HEK293T (cell line): ENCODE data around the gene COL6A3.

ENCODE experiments used
- CTCF ChIA-PET: fragments of 350-600 bp; formaldehyde crosslinking; extraction: SDS; loops from one replicate; lab custom pipeline; 2021; ENCODE audit warnings: antibody characterized with exemption, inconsistent platforms; lab: Yijun Ruan, JAX
- POLR2A ChIA-PET: fragments of 350-600 bp; formaldehyde crosslinking; extraction: SDS; loops from one replicate; lab custom pipeline; 2020; ENCODE audit warnings: antibody characterized with exemption, inconsistent platforms; lab: Yijun Ruan, JAX
- DNase-seq: peaks from one replicate; pipeline ENCODE4 v3.0.0; 2012; ENCODE audit warnings: mixed read lengths; ENCODE audit errors: extremely low spot score
- ARNT ChIP-seq: fragments of 450-650 bp; IDR thresholded peaks from 2 replicates; pipeline ENCODE4 v1.6.1; 2017; ENCODE audit warnings: mild to moderate bottlenecking
- BHLHE40 ChIP-seq: fragments of 450-650 bp; IDR thresholded peaks from 2 replicates; pipeline ENCODE4 v1.6.1; 2016; ENCODE audit warnings: mild to moderate bottlenecking, moderate library complexity, borderline replicate concordance
- CTBP1 ChIP-seq: fragments of 450-650 bp; IDR thresholded peaks from 2 replicates; pipeline ENCODE4 v1.6.1; 2016; ENCODE audit warnings: borderline replicate concordance
- ELF4 ChIP-seq: fragments of 450-650 bp; IDR thresholded peaks from 2 replicates; pipeline ENCODE4 v1.6.1; 2017; ENCODE audit warnings: antibody characterized with exemption
- FOXA1 ChIP-seq: fragments of 450-650 bp; IDR thresholded peaks from 2 replicates; pipeline ENCODE4 v1.6.1; 2016; ENCODE audit warnings: mild to moderate bottlenecking
- FOXK2 ChIP-seq: fragments of 450-650 bp; IDR thresholded peaks from 2 replicates; pipeline ENCODE4 v1.6.1; 2016; ENCODE audit warnings: mild to moderate bottlenecking
- FOXM1 ChIP-seq: fragments of 450-650 bp; IDR thresholded peaks from 2 replicates; pipeline ENCODE4 v1.6.1; 2017; ENCODE audit warnings: mild to moderate bottlenecking, borderline replicate concordance
- HDGF ChIP-seq: fragments of 450-650 bp; IDR thresholded peaks from 2 replicates; pipeline ENCODE4 v1.6.1; 2017; ENCODE audit warnings: antibody characterized with exemption, borderline replicate concordance
- L3MBTL2 ChIP-seq: fragments of 450-650 bp; conservative IDR thresholded peaks from 2 replicates; pipeline ENCODE4 v1.6.1; 2016; ENCODE audit warnings: mild to moderate bottlenecking
- LEF1 ChIP-seq: fragments of 450-650 bp; IDR thresholded peaks from 2 replicates; pipeline ENCODE4 v1.6.1; 2017; ENCODE audit warnings: mild to moderate bottlenecking, borderline replicate concordance
- NFRKB ChIP-seq: fragments of 450-650 bp; IDR thresholded peaks from 2 replicates; pipeline ENCODE4 v1.6.1; 2016; ENCODE audit warnings: mild to moderate bottlenecking, moderate library complexity
- PKNOX1 ChIP-seq: fragments of 450-650 bp; IDR thresholded peaks from 2 replicates; pipeline ENCODE4 v1.6.1; 2016
- SP1 ChIP-seq: fragments of 450-650 bp; IDR thresholded peaks from 2 replicates; pipeline ENCODE4 v1.6.1; 2017
- SUZ12 ChIP-seq: fragments of 450-650 bp; IDR thresholded peaks from 2 replicates; pipeline ENCODE4 v1.6.1; 2016; ENCODE audit warnings: mild to moderate bottlenecking
- TARDBP ChIP-seq: fragments of 450-650 bp; IDR thresholded peaks from 2 replicates; pipeline ENCODE4 v1.6.1; 2016
- ZNF384 ChIP-seq: fragments of 450-650 bp; IDR thresholded peaks from 2 replicates; pipeline ENCODE4 v1.6.1; 2016

The COL6A3 gene

GRCh38 chr2:237316339-237316738 is 97.6 kb downstream of the COL6A3 start:
- ChIA-PET CTCF (no interaction called here), POLR2A (no interaction called here)
- TF ChIP-seq SUZ12, result no peak
- no peak for TF ChIP-seq FOXA1
- no peak for TF ChIP-seq NFRKB
- TF ChIP-seq SP1, result no peak
- TF ChIP-seq CTBP1, result no peak
- no peak for TF ChIP-seq L3MBTL2
- TF ChIP-seq BHLHE40, result no peak
- no peak for TF ChIP-seq ARNT
- TF ChIP-seq HDGF, result no peak
- TF ChIP-seq LEF1, result no peak
- no peak for TF ChIP-seq ZNF384
- TF ChIP-seq FOXM1, result no peak
- TF ChIP-seq ELF4, result no peak
- DNase-seq, result no peak

- no peak for TF ChIP-seq TARDBP
- no peak for TF ChIP-seq ZNF384
- CTCF ChIA-PET, result no interaction called here
- DNase-seq, result no peak
- POLR2A ChIA-PET, result no interaction called here
Measured at GRCh38 chr2:237315829-237316225, 98.1 kb downstream of the COL6A3 start.

GRCh38 chr2:237315170-237315828 is 98.7 kb downstream of the COL6A3 start:
- POLR2A ChIA-PET, result no interaction called here
- CTCF ChIA-PET, result no interaction called here
- no peak for DNase-seq
- no peak for TF ChIP-seq NFRKB
- TF ChIP-seq L3MBTL2, result no peak
- TF ChIP-seq ZNF384, result no peak
- no peak for TF ChIP-seq BHLHE40
- TF ChIP-seq ELF4, result no peak
- no peak for TF ChIP-seq TARDBP
- TF ChIP-seq PKNOX1, result no peak
- TF ChIP-seq ARNT, result no peak
- no peak for TF ChIP-seq FOXM1
- no peak for TF ChIP-seq SUZ12

- no peak for DNase-seq
- ChIA-PET POLR2A (no interaction called here), CTCF (no interaction called here)
- no peak for TF ChIP-seq SUZ12
- TF ChIP-seq TARDBP, result no peak
- no peak for TF ChIP-seq ARNT
- no peak for TF ChIP-seq HDGF
- TF ChIP-seq ELF4, result no peak
- no peak for TF ChIP-seq SP1
- TF ChIP-seq BHLHE40, result no peak
Measured at GRCh38 chr2:237314681-237315080, 99.3 kb downstream of the COL6A3 start.

- ChIA-PET CTCF (no interaction called here), POLR2A (no interaction called here)
- no peak for TF ChIP-seq FOXM1
- no peak for TF ChIP-seq NFRKB
- DNase-seq, result no peak
Measured at GRCh38 chr2:237314198-237314597, 99.8 kb downstream of the COL6A3 start.

GRCh38 chr2:237312021-237312755 is 101.8 kb downstream of the COL6A3 start:
- POLR2A ChIA-PET, result no interaction called here
- CTCF ChIA-PET, result interaction anchor here (1.1 to 1.2 kb wide), 2 partner anchors 12 to 110 kb away, joined by 3 to 4 read pairs; no protein-coding TSS in a partner anchor
- DNase-seq, result no peak
- TF ChIP-seq CTBP1, result no peak
- TF ChIP-seq TARDBP, result no peak
- no peak for TF ChIP-seq SUZ12
- no peak for TF ChIP-seq LEF1

- no peak for DNase-seq
- ChIA-PET CTCF (no interaction called here), POLR2A (no interaction called here)
- no peak for TF ChIP-seq ZNF384
- no peak for TF ChIP-seq ELF4
- TF ChIP-seq FOXA1, result no peak
- no peak for TF ChIP-seq SUZ12
- TF ChIP-seq L3MBTL2, result no peak
Measured at GRCh38 chr2:237310515-237311114, 103.3 kb downstream of the COL6A3 start.

- ChIA-PET CTCF (no interaction called here), POLR2A (no interaction called here)
- no peak for TF ChIP-seq HDGF
- TF ChIP-seq SP1, result no peak
- TF ChIP-seq BHLHE40, result no peak
- no peak for TF ChIP-seq LEF1
- no peak for TF ChIP-seq ELF4
- TF ChIP-seq FOXK2, result no peak
- TF ChIP-seq ZNF384, result no peak
- TF ChIP-seq SUZ12, result no peak
- TF ChIP-seq ARNT, result no peak
- TF ChIP-seq CTBP1, result no peak
- no peak for TF ChIP-seq NFRKB
- no peak for TF ChIP-seq FOXA1
- no peak for TF ChIP-seq PKNOX1
- TF ChIP-seq TARDBP, result no peak
- TF ChIP-seq FOXM1, result no peak
- TF ChIP-seq L3MBTL2, result no peak
- no peak for DNase-seq
Measured at GRCh38 chr2:237309416-237309815, 104.5 kb downstream of the COL6A3 start.
